Measurements from ENCODE around the gene GALC.

The GALC gene

DNA sequence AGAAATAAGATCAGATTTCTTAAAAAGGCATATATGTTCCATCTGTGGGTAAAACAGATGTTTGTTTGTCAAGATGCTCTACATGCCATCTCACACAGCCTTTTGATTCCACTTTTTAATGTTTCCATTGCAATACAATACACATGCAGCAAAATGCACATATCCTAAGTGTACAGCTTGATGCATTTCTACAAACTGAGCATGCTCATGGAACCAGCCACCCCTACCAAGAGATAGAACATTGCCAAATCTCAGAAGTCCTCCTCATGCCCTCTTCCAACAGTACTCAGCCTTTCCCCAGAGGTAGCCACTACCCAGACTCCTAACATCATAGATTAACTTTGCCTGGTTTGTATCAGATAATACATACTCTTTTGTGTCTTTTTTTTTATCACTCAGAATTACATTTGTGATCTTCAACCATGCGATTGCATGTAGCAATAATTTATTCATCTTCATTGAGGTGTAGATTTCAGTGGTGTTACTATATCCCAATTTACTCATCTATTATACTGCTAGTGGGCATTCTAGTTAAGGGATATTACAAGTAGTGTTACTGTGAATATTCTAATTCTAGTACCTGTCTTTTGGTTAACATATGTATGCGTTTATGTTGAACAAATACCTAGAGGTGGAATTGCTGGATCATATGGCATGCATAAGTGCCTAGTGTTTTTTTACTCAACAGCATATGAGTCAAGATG is 15.2 kb upstream of the GALC start:
- TF ChIP-seq CTCF (IDR thresholded peaks at IDR 0.05; ENCODE audit: control insufficient read depth, extremely low read depth, insufficient read depth), result no peak
- H3K4me3 ChIP-seq (ENCODE audit: low read depth, low read length), result no peak overlapping the region
- DNase-seq (ENCODE audit: low read depth), result no peak

DNA sequence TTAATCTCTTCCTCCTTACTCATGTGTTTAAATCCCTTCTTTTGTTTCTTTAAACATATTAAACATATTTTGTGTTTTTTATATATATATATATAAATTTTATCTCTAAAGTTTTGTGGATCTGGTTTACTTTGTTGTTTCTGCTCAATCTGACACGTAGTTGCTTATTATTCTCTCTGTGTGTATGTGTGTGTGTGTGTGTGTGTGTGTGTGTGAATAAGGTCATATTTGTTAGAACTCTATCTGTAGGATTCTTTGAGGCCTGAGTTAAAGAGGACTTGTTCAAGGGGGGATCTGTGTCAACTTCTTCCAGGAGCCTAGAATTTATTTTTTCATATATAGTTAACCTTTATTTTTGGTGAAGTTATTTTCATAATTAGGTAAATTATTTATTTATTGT is 14.6 kb upstream of the GALC start:
- no peak for DNase-seq (ENCODE audit: low read depth)
- H3K4me3 ChIP-seq (ENCODE audit: low read depth, low read length), result no peak overlapping the region
- TF ChIP-seq CTCF (IDR thresholded peaks at IDR 0.05; ENCODE audit: control insufficient read depth, extremely low read depth, insufficient read depth), result no peak

- no peak for DNase-seq (ENCODE audit: low read depth)
- no peak overlapping the region for H3K4me3 ChIP-seq (ENCODE audit: low read depth, low read length)
- no peak for TF ChIP-seq CTCF (IDR thresholded peaks at IDR 0.05; ENCODE audit: control insufficient read depth, extremely low read depth, insufficient read depth)
These were observed 13.2 kb upstream of the GALC start for GRCh38 chr14:88005978-88006851.

DNA sequence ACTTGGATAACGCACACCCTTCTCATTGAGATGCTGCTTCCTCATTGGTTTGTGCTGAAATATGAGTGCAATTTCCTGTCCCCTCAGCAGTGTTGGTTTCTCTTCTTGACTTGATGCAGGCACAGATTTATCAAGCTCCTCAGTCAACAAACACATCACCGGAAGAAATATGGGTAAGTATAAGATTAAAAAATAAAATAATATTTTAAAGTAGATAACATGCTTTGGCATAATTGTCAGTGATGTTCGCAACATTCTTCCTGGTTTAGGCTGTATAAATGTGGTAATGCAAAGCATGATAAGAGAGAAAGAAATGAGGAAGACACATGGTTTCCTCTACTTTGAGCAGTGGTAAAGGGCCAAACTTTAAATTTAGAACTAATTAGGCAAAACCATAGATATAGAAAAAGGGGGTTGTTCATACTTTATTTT is 12.1 kb upstream of the GALC start, which contains the start of gene GPR65:
Gene GPR65, plus strand, starts transcription at position 86 of the 432 bp plus-strand sequence. CDS start 5,713 bp downstream, outside the sequence.
- DNase-seq (ENCODE audit: low read depth), result no peak
- no peak for TF ChIP-seq CTCF (IDR thresholded peaks at IDR 0.05; ENCODE audit: control insufficient read depth, extremely low read depth, insufficient read depth)
- no peak within 1 kb of the TSS for H3K4me3 ChIP-seq (ENCODE audit: low read depth, low read length)

DNA sequence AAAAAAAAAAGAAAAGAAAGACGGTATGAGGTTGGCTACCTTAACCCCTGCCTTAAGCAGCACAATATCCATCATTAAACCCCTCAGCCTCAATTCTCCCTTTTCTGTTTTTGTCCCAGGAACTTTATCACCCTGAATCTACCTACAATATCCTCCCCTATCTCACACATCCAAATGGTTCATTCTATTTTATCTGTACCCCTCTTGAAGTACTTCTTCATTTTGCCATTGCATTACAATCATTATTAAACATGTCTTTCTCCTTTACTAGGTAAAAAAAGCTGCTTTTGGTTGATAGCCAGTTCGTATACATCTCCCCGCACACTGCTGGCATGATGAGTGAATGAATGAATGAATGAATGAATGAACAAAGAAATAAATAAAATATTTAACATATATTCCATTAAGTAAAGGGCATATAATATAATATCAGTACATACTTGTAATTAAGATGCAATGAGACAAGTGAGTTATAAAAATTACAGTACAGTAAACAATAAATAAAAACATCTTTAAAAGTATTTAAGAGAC is 11.6 kb upstream of the GALC start:
- TF ChIP-seq CTCF (IDR thresholded peaks at IDR 0.05; ENCODE audit: control insufficient read depth, extremely low read depth, insufficient read depth), result no peak
- H3K4me3 ChIP-seq (ENCODE audit: low read depth, low read length), result no peak overlapping the region
- no peak for DNase-seq (ENCODE audit: low read depth)

DNA sequence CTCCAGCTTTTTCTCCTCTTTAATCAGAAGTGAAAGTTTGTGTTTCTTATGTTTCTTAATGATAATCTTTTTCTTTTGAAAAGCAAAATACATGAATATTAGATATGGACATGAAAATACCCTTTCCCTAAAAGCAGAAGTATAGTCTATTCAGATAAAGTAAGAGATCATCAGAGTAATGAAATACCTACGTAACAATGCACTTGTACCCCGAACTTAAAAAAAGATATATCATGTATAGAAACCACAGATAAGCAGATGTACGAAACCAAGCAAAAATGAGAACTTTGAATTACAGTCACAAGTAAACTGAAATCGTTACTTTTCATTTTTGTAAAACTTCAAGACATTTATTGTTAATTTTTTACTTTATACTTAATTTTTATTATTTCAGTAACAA is 10.4 kb upstream of the GALC start:
- TF ChIP-seq CTCF (IDR thresholded peaks at IDR 0.05; ENCODE audit: control insufficient read depth, extremely low read depth, insufficient read depth), result no peak
- no peak overlapping the region for H3K4me3 ChIP-seq (ENCODE audit: low read depth, low read length)
- no peak for DNase-seq (ENCODE audit: low read depth)
